GM12878 (cell line): ENCODE data around the gene FBF1. TPM values are rescaled to one million over a fixed set of nuclear protein-coding genes. Genes with fewer than 3 reads are reported as not detected.

Experiments
- ATAC-seq: fragments of 200-7000 bp; cut with Tn5 transposase; 3 replicates; pipeline ENCODE4 v1.9.1; 2020; ENCODE audit warnings: mild to moderate bottlenecking, moderate library complexity
- BruUV-seq: library from RNA; stranded (reverse); fragments of 400-500 nt; replicated peaks from 2 replicates; lab custom pipeline; 2021; lab: Mats Ljungman, UMichigan
- CTCF ChIA-PET: fragments of 300-600 bp; sonication (Branson Sonifier 250); formaldehyde crosslinking; extraction: SDS; loops from one replicate; lab custom pipeline; 2021; ENCODE audit warnings: inconsistent platforms; lab: Yijun Ruan, JAX
- POLR2A ChIA-PET: fragments of 350-600 bp; formaldehyde crosslinking; extraction: SDS; loops from one replicate; lab custom pipeline; 2021; ENCODE audit warnings: inconsistent platforms; lab: Charles Lee
- RAD21 ChIA-PET: fragments of 300-600 bp; sonication (Branson Sonifier 250); formaldehyde crosslinking; loops from one replicate; lab custom pipeline; 2023; ENCODE audit warnings: antibody characterized with exemption; ENCODE audit not compliant: unreplicated experiment; lab: Charles Lee
- SMC1A ChIA-PET: fragments of 300-600 bp; sonication (Branson Sonifier 250); formaldehyde crosslinking; loops from one replicate; lab custom pipeline; 2023; ENCODE audit not compliant: unreplicated experiment, uncharacterized antibody; lab: Charles Lee
- DNase-seq: peaks from one replicate; pipeline ENCODE4 v3.0.0-alpha.2; 2011; ENCODE audit warnings: low read depth, low spot score
- FAIRE-seq: peaks from 3 replicates; lab custom pipeline; 2011; peaks lifted over from hg19 to GRCh38; lab: Jason Lieb, UNC
- H2AFZ ChIP-seq: 2 replicates; pipeline ENCODE4 v1.6.0; 2011; ENCODE audit warnings: low read depth, low read length, control low read depth; ENCODE audit not compliant: control insufficient read depth
- H3K27ac ChIP-seq: 2 replicates; pipeline ENCODE4 v1.5.1; 2011; ENCODE audit warnings: control low read depth; ENCODE audit not compliant: control insufficient read depth, insufficient read depth
- H3K27me3 ChIP-seq, 2 experiments: replicated peaks in 1 of 2; 2 replicates each; pipeline versions ENCODE4 v1.6.0 to v1.6.1; 2011; ENCODE audit warnings: low read length in 1 of 2; ENCODE audit not compliant: control insufficient read depth in 2 of 2, insufficient read depth in 2 of 2
- H3K36me3 ChIP-seq, 2 experiments: 2 replicates each; pipeline ENCODE4 v1.5.1; 2011; ENCODE audit warnings: low read length in 1 of 2; ENCODE audit not compliant: control insufficient read depth in 2 of 2, insufficient read depth in 2 of 2
- H3K4me1 ChIP-seq: 2 replicates; pipeline ENCODE4 v1.6.1; 2011; ENCODE audit warnings: mild to moderate bottlenecking, low read length, moderate library complexity, mixed read lengths; ENCODE audit not compliant: control insufficient read depth, insufficient read depth
- H3K4me2 ChIP-seq: 2 replicates; pipeline ENCODE4 v1.6.0; 2011; ENCODE audit warnings: control low read depth; ENCODE audit not compliant: control insufficient read depth, insufficient read depth
- H3K4me3 ChIP-seq: fragments of 200-600 bp; sonication (generic); 2 replicates; pipeline ENCODE4 v1.5.1; 2016
- H3K79me2 ChIP-seq: 2 replicates; pipeline ENCODE4 v1.6.0; 2011; ENCODE audit warnings: low read length; ENCODE audit not compliant: control insufficient read depth, insufficient read depth
- H3K9ac ChIP-seq: 2 replicates; pipeline ENCODE4 v1.8.0; 2011; ENCODE audit warnings: low read length, control low read depth, mixed read lengths; ENCODE audit not compliant: control insufficient read depth, insufficient read depth
- H3K9me3 ChIP-seq: replicated peaks from 3 replicates; pipeline ENCODE4 v1.5.1; 2011; ENCODE audit warnings: mild to moderate bottlenecking, low read length; ENCODE audit not compliant: control insufficient read depth, insufficient read depth
- H4K20me1 ChIP-seq: 2 replicates; pipeline ENCODE4 v1.6.0; 2011; ENCODE audit not compliant: control insufficient read depth, insufficient read depth
- CREM ChIP-seq: IDR thresholded peaks from 2 replicates; pipeline ENCODE4 v1.6.1; 2014; ENCODE audit warnings: antibody characterized with exemption, low read depth
- KLF5 ChIP-seq: fragments of 450-650 bp; IDR thresholded peaks from 2 replicates; pipeline ENCODE4 v1.6.1; 2014; ENCODE audit warnings: mild to moderate bottlenecking; ENCODE audit not compliant: partially characterized antibody
- LARP7 ChIP-seq: fragments of 450-650 bp; IDR thresholded peaks from 2 replicates; pipeline ENCODE4 v1.6.1; 2017; ENCODE audit warnings: mild to moderate bottlenecking
- MTA2 ChIP-seq: fragments of 450-650 bp; IDR thresholded peaks from 2 replicates; pipeline ENCODE4 v1.6.1; 2016; ENCODE audit warnings: low read depth, mild to moderate bottlenecking, moderate library complexity
- TAF1 ChIP-seq: IDR thresholded peaks from 2 replicates; pipeline ENCODE4 v1.6.1; 2011; ENCODE audit warnings: mild to moderate bottlenecking, low read depth, low read length, borderline replicate concordance
- TCF3 ChIP-seq: IDR thresholded peaks from 2 replicates; pipeline ENCODE4 v1.6.1; 2012; ENCODE audit warnings: low read depth, mild to moderate bottlenecking, low read length, borderline replicate concordance; ENCODE audit not compliant: insufficient read depth
- YY1 ChIP-seq: IDR thresholded peaks from 2 replicates; pipeline ENCODE4 v1.6.1; 2011; ENCODE audit warnings: low read depth, mild to moderate bottlenecking, low read length
- ZBED1 ChIP-seq: IDR thresholded peaks from 2 replicates; pipeline ENCODE4 v1.6.1; 2016; ENCODE audit warnings: borderline replicate concordance
- WGBS: methylation state at CpG from one replicate; pipeline ENCODE4 v1.1.6; 2016; ENCODE audit warnings: low lambda C conversion rate; ENCODE audit not compliant: insufficient replicate concordance, insufficient coverage; ENCODE audit errors: missing lambda C conversion rate; 5-methylcytosine and 5-hydroxymethylcytosine counted together
- in situ Hi-C: fragments of 300-500 bp; cut with MboI; formaldehyde crosslinking; loops from 9 replicates; pipeline ENCODE4 v1.14.3; 2018; ENCODE audit warnings: mixed read lengths
- intact Hi-C: fragments of 100-400 bp; cut with micrococcal nuclease; formaldehyde crosslinking; loops from one replicate; pipeline ENCODE4 v1.14.2; 2022; ENCODE audit not compliant: unreplicated experiment
- polyA plus RNA-seq, 11 experiments: library from polyadenylated mRNA; depleted of rRNA in 4 of 11; unstranded in 6 of 11; stranded (reverse) in 5 of 11; fragments of >200 nt; fragmentation: Nextera tagmentation in 4 of 11; fragmentation: Illumina TruSeq in 1 of 11; extraction: Ambion mirVana in 4 of 11; extraction: Trizol in 1 of 11; gene quantifications; 1 replicate in 1 of 11; 2 replicates in 10 of 11; pipeline versions ENCODE4 v1.2.1 to v1.2.3, GENCODE V29; 2011 to 2016; ENCODE audit warnings: inconsistent platforms in 2 of 11, missing spikeins in 2 of 11, low read depth in 1 of 11
- total RNA-seq, 4 experiments: library from RNA; depleted of rRNA in 3 of 4; stranded (reverse); fragments of >200 nt in 3 of 4; fragmentation: Illumina TruSeq in 1 of 4; extraction: Trizol in 1 of 4; gene quantifications; 2 replicates each; pipeline versions ENCODE4 v1.2.1 to v1.2.3, GENCODE V29; 2013 to 2021
- TF ChIP-seq, protein P1 (sequence below): IDR thresholded peaks from 2 replicates; pipeline ENCODE4 v1.6.1; 2011; ENCODE audit warnings: low read depth, mild to moderate bottlenecking, low read length, moderate library complexity, borderline replicate concordance; ENCODE audit errors: extremely low read depth
- TF ChIP-seq, protein P2 (sequence below): fragments of 450-650 bp; IDR thresholded peaks from 2 replicates; pipeline ENCODE4 v1.6.1; 2016; ENCODE audit warnings: mild to moderate bottlenecking, moderate library complexity, borderline replicate concordance

Gene FBF1
- total and polyA plus RNA-seq, 10 of the 15 experiments (the other 5 are each of a cell fraction or from before 2014, with no cell fraction given), result 0.29 to 15.0 (median 7.0) TPM

- WGBS, result 83% methylated on average over 13 of the region's 13 CpGs
- TF ChIP-seq, protein P1, sequence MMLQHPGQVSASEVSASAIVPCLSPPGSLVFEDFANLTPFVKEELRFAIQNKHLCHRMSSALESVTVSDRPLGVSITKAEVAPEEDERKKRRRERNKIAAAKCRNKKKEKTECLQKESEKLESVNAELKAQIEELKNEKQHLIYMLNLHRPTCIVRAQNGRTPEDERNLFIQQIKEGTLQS, result no peak
These were observed 39.9 kb downstream of the FBF1 start for GRCh38 chr17:75900691-75901533.

GRCh38 chr17:75899767-75900468 is 40.9 kb downstream of the FBF1 start:
- Histone ChIP-seq H3K27me3 (no peaks in the 10 kb centered on the region), H3K4me2 (no peak overlapping the region), H3K36me3 (peaks cover 10 to 17% of the 10 kb centered on the region in 2 experiments; a peak in 3 of 4 replicates), H4K20me1 (no peaks in the 10 kb centered on the region), H3K27ac (no peak overlapping the region), H3K9ac (no peak overlapping the region), H2AFZ (no peak overlapping the region), H3K79me2 (peaks cover 23% of the 10 kb centered on the region), H3K4me3 (no peak overlapping the region), H3K9me3 (no peaks in the 10 kb centered on the region), H3K4me1 (peaks cover 5% of the 10 kb centered on the region)
- no peak for FAIRE-seq
- BruUV-seq, result no TSS peak
- WGBS, result 98% methylated on average over 18 of the region's 23 CpGs
- in situ Hi-C loops, result no loop called here
- ChIA-PET RAD21 (no interaction called here), SMC1A (no interaction called here), CTCF (interaction anchor here (1.0 to 1.4 kb wide), 2 partner anchors 44 to 45 kb away, joined by 4 to 7 read pairs; partner anchors contain the start of gene WBP2), POLR2A (interaction anchor here (1.7 kb wide), 1 partner anchor 13 kb away, joined by 6 read pairs; no protein-coding TSS in a partner anchor)
- no peak for ATAC-seq
- DNase-seq, result no peak
- intact Hi-C loops, result loop anchor here (5.0 kb wide), 2 partner anchors 43 to 123 kb away; partner anchors contain the start of gene WBP2
- no peak for TF ChIP-seq TAF1
- no peak for TF ChIP-seq TCF3
- no peak for TF ChIP-seq YY1
- no peak for TF ChIP-seq LARP7
- no peak for TF ChIP-seq ZBED1
- TF ChIP-seq KLF5, result no peak
- no peak for TF ChIP-seq MTA2
- no peak for TF ChIP-seq CREM
- TF ChIP-seq, protein P2, sequence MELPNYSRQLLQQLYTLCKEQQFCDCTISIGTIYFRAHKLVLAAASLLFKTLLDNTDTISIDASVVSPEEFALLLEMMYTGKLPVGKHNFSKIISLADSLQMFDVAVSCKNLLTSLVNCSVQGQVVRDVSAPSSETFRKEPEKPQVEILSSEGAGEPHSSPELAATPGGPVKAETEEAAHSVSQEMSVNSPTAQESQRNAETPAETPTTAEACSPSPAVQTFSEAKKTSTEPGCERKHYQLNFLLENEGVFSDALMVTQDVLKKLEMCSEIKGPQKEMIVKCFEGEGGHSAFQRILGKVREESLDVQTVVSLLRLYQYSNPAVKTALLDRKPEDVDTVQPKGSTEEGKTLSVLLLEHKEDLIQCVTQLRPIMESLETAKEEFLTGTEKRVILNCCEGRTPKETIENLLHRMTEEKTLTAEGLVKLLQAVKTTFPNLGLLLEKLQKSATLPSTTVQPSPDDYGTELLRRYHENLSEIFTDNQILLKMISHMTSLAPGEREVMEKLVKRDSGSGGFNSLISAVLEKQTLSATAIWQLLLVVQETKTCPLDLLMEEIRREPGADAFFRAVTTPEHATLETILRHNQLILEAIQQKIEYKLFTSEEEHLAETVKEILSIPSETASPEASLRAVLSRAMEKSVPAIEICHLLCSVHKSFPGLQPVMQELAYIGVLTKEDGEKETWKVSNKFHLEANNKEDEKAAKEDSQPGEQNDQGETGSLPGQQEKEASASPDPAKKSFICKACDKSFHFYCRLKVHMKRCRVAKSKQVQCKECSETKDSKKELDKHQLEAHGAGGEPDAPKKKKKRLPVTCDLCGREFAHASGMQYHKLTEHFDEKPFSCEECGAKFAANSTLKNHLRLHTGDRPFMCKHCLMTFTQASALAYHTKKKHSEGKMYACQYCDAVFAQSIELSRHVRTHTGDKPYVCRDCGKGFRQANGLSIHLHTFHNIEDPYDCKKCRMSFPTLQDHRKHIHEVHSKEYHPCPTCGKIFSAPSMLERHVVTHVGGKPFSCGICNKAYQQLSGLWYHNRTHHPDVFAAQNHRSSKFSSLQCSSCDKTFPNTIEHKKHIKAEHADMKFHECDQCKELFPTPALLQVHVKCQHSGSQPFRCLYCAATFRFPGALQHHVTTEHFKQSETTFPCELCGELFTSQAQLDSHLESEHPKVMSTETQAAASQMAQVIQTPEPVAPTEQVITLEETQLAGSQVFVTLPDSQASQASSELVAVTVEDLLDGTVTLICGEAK, result no peak

More at GRCh38 chr17:75900691-75901533, 39.9 kb downstream of the FBF1 start:
- no peak overlapping the region for H2AFZ ChIP-seq
- no peaks in the 10 kb centered on the region for H3K27me3 ChIP-seq
- intact Hi-C loops, result no loop called here
- H4K20me1 ChIP-seq, result no peaks in the 10 kb centered on the region
- ChIA-PET CTCF (interaction anchor here (1.4 kb wide), 1 partner anchor 46 kb away, joined by 7 read pairs; the partner anchor contains the start of gene WBP2), RAD21 (no interaction called here), POLR2A (interaction anchor here (0.6 kb wide), 1 partner anchor 17 kb away, joined by 5 read pairs; no protein-coding TSS in a partner anchor), SMC1A (no interaction called here)
- H3K79me2 ChIP-seq, result peaks cover 13% of the 10 kb centered on the region
- no peaks in the 10 kb centered on the region for H3K9me3 ChIP-seq
- H3K4me1 ChIP-seq, result no peaks in the 10 kb centered on the region; the same call in 1 of the 2 replicates
- no peak overlapping the region for H3K27ac ChIP-seq
- FAIRE-seq, result no peak
- no peak for DNase-seq
- H3K36me3 ChIP-seq, result peaks cover 10 to 17% of the 10 kb centered on the region in 2 experiments; a peak in 3 of 4 replicates
- in situ Hi-C loops, result no loop called here
- H3K9ac ChIP-seq, result no peak overlapping the region
- TSS peak; percentile 38 for BruUV-seq
- no peak overlapping the region for H3K4me2 ChIP-seq
- no peak overlapping the region for H3K4me3 ChIP-seq
- ATAC-seq, result no peak
